ENCODE measurements around the gene ACOT6.

DNA sequence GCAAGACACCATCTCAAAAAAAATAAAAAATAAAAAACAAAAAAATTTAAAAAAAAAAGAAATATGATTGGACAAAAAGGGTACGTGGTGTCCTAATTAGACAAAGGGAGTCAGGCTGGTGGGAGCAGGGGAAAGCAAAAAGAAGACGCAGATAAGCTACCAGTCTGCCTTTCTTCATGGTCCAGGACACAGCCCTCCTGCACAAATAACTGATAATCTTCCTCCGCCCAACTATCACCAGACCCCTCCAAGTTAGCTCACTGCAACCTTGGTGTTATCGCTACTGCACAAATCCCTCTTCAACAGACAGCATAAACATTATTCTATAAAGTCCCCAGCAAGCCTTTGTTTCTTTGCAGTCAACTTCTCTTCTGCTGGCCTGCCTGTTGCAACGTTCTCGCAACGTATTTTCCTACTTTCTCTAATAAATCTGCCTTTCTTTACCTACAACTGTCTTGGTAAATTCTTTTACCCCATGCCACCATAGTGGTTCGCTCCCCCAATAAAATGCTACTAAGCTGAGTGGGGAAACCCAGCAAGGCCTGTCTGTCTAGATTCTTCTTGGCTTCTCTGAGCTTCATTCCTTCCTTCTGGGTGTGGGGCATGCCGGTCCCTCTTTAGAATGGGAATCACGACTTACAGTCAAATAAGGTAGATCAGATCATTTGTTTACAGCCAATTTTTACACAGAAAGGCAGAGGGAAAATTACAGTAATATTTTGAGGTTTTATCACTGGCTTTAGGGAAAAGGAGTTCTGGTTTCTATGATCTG is 17.9 kb downstream of the ACOT6 start:
- TF ChIP-seq EZH2 (IDR thresholded peaks at IDR 0.05; ENCODE audit: borderline replicate concordance, low read depth, low read length, poor library complexity, severe bottlenecking): no peak
- TF ChIP-seq, protein P1, sequence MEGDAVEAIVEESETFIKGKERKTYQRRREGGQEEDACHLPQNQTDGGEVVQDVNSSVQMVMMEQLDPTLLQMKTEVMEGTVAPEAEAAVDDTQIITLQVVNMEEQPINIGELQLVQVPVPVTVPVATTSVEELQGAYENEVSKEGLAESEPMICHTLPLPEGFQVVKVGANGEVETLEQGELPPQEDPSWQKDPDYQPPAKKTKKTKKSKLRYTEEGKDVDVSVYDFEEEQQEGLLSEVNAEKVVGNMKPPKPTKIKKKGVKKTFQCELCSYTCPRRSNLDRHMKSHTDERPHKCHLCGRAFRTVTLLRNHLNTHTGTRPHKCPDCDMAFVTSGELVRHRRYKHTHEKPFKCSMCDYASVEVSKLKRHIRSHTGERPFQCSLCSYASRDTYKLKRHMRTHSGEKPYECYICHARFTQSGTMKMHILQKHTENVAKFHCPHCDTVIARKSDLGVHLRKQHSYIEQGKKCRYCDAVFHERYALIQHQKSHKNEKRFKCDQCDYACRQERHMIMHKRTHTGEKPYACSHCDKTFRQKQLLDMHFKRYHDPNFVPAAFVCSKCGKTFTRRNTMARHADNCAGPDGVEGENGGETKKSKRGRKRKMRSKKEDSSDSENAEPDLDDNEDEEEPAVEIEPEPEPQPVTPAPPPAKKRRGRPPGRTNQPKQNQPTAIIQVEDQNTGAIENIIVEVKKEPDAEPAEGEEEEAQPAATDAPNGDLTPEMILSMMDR (conservative IDR thresholded peaks at IDR 0.05; ENCODE audit: low read depth, low read length): no peak
